HG03565 (cell line): ENCODE data around the gene KLHL12.

Experiments
- ATAC-seq: cut with Tn5 transposase; IDR thresholded peaks from one replicate; pipeline ENCODE4 v1.9.1; 2021; ENCODE audit warnings: mild to moderate bottlenecking, moderate library complexity; ENCODE audit not compliant: unreplicated experiment

The KLHL12 gene

GRCh38 chr1:202844259-202844658 lies 82.8 kb downstream of the KLHL12 start:
- ATAC-seq: no peak

- ATAC-seq: no peak
These were observed 84.0 kb downstream of the KLHL12 start for GRCh38 chr1:202843081-202843480.
